GM19025 (cell line): ENCODE results near the gene ATG10.
"Not testable (repeated sequence)": the region's sequence is repeated elsewhere in the genome, so short reads cannot be mapped to it uniquely, and the experiment has no call there.

Experiments
- ATAC-seq: cut with Tn5 transposase; IDR thresholded peaks from one replicate; pipeline ENCODE4 v1.9.1; 2021; ENCODE audit warnings: mild to moderate bottlenecking, low read depth, moderate library complexity; ENCODE audit not compliant: unreplicated experiment

ATG10 gene

DNA sequence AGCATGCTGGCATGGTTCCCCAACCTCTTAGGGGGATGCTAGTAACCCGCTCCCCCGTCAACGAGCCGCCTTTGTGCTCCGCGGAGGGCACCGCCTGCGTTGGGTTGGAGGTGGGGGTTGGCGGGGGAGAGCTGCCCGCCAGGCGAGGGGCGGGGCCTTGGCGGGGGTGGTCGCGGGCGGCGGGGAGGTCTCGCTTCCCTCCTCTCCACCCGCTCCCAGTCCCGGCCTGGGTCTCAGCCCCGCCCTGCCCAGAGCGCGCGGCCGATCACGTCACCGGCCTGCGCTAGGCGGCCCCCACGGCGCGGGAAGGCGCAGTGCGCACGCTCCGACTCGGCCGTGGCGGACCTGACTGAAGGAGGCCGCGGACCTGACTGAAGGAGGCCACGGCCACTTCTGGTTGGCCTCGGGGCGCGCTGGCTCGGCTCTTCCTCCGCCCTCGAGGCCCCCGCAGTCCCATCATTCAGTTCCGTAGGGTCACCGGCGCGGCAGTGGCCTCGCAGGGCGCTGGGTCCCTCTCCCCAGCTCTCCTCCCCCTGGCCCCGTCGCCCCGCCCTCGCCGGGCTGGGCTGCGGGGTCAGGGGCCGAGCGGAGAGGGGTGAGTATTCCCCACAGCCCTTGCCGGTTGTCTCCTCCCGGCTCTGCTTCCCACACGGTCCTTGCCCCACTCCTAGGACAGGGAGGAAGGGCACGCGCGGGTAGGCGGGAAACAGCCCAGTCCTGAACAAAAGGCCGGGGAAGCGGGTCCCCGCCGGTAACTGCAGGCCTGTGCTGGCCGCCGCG, at the start of gene ATG10:
Gene ATG10, plus strand, starts transcription at position 312 of the 780 bp plus-strand sequence. CDS start 15,548 bp downstream, outside the sequence.
- peak; percentile 97 for ATAC-seq

DNA sequence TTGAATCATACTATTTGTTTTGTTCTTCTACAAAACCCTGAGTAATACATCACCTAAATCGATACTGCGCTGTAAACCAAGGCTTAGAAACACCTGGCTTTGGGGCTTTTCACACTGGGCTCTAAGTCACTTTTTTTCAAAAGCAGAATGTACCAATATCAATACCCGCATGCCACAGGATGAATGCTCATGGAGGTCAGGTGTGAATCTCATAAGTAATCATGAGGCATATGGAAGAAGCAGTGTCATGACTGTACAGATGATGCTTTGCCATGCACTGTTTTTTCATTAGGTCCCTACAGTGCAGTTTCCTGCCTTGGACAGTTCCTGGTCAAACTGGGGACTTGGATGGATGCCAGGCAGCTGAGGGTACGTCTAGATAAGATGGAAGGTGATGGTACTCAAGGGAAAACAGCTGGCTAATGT, 49.0 kb upstream of the ATG10 start:
- peak; percentile 70 for ATAC-seq

DNA sequence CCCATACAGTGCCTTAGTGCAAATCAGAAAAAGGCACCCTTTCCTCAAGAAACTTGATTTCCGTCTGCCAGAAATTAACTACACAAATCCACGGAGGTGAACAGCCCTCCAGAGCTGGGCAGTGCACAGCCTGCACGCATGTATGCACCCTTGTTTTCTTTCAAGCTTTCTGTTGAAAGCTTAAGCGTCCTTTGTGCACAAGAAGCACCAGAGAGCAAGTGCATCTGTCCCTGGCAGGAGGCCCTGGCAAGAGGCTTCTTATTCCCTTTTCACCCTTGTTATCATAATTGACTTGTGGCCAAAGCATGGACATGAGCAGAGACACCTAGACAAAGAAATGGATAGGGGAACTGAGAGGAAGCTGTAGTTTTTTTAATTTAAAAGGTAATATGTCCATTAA, 47.4 kb upstream of the ATG10 start:
- ATAC-seq = no peak

DNA sequence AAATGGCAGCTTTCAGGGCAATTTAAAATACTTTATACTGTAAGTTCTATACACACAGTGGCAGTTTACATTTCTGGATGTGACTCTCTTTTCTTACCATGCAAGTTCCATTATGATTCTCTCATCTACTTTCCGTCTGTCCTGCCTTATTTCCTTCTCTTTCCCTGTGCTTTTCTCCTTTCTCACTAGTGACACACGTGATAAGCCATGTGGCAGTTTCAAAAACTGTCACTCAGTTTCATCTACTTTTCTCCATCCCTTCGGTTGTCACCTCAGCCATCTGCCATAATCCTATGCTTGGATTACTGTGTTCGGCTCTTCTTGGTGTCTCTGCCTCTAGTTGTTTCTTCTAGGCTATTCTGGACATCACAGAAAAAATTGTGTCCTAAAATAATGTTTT, 46.8 kb upstream of the ATG10 start:
- ATAC-seq = no peak

DNA sequence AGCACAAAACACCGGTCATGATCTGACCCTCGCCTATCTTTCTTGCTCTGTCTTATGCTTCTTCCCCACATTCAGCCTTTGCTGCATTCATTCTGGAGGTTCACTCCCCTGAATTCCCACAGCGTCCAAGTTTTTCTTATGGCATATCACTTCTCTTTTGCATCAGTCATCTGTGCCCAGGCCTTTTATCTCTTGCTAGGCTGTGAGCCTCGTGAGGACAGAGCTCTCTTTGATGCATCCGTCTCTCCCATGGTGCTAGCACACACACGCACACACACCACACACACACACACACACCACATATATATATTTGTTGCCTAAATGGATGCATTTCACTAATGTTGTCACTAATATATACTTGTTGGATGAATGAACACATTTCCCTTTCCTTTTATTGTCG, 45.8 kb upstream of the ATG10 start:
- ATAC-seq = no peak

DNA sequence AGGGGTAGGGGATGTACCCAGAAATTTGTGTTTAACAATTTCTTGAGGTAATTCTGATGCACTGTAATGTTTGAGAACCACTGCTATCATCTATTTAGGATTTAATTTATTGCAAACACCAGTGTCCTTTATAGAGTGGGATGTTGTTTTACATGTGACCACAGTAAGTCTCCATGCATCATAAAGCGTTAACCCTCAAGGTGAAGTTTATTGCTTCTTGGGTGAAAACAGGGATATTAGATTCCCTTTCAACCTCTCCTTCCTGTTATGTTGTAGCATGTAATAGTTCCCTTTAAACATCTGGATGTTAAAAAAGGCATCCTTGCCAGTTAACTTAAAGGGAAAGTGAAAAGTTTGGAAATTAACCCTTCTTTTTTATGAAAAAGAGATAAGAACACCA, 35.8 kb upstream of the ATG10 start:
- no peak for ATAC-seq

DNA sequence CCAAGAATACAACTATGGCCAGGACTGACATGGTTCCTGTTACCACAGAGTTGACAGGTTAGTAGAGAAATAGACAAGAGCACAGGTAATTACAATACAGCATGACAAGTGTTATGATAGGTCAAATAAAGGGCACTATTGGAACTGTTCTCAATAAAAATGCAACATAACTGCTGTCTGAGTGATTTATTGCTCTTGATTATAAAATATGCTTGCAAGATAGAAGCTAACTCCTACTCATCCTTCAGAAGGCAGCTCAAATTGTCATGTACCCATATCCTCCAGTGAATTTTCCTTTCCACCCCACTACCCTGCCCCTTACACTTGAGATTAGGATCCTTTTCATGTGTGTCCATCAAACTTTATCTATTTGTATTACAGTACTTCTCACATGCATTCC, 35.1 kb upstream of the ATG10 start:
- no peak for ATAC-seq

DNA sequence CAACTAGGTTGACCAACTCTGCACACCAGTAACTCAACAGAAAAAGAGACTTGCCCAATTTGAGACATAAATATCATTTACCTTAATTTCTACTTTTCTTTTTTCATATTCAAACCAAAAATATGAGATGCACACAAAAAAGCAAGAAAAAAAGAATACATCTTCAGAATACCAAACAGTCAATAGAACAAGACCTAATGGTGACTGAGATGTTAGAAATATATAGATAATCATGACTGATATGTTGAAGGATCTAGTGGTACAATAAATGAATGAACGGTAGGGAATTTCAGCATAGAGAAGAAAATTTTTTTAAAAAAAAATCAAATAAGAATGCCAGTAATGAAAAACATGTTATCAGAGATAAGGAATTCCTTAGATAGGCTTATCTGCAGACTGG, 29.1 kb upstream of the ATG10 start:
- ATAC-seq = no peak

DNA sequence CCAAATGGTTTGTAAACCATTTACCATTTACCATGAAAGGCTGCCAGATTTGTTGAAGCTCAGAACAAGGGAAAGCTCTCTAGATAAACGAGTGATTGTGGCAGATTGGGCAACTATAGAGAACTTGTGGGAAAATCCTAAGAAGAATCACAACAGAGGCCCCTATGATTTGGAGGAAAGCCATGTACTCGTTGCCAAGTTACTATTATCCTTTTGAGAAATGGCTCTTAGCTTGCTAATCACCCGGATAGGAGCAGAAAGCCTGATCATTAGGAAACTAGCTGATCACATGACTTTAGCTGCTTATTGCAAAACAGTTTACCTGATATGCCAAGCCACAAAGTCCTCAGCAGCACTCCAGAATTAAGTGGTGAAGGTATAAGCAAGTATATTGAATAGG, 23.5 kb upstream of the ATG10 start:
- no peak for ATAC-seq

DNA sequence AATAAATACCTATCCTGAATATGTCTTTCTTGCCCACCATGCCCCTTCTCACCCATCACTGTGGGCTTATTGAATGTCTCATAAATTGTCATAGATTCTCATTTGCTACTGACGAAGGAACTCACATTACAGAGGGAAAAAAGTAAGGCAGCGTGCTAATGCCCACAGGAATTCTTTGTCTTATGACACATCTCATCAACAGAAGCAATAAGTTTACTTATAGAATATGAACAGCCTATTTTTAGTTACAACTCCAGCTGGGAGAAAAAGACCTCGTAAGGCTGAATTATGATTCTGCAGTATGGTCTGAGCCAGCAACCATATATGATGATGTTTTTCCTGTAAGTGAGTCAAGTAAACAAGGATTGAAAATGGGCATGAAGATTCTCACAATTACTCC, 22.4 kb upstream of the ATG10 start:
- no peak for ATAC-seq

DNA sequence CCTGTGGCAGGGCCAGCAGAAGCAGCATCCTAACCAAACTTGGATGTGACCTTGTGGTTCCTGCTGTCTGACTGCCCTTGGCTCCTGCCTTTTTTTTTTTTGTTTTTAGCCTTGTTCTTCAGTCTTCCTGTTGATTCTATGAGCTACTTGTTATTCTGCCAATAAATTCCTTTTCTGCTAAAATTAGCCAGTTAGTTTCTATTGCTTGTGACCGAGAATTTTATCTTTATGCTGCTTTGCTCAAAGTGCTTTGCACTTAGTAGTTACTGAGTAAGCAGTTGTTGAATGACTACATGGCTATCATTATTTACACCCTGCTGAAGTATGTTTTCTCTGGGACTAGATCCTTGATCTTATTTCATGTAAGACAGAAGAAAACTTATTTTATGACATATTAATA, 20.8 kb upstream of the ATG10 start:
- ATAC-seq = no peak

DNA sequence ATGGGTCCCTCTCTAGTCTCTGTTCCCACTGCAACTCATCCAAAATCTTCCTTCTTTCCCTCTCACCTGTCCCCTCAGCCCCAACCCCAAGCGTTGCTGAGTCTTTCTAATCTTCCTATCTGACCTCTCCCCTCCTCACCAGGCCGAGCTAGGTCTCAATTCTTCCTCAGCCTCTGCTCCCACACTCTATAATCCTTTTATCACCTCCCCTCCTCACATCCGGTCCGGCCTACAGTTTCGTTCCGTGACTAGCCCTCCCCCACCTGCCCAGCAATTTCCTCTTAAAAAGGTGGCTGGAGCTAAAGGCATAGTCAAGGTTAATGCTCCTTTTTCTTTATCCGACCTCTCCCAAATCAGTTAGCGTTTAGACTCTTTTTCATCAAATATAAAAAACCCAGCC, 17.0 kb upstream of the ATG10 start:
- not testable (repeated sequence) for ATAC-seq

DNA sequence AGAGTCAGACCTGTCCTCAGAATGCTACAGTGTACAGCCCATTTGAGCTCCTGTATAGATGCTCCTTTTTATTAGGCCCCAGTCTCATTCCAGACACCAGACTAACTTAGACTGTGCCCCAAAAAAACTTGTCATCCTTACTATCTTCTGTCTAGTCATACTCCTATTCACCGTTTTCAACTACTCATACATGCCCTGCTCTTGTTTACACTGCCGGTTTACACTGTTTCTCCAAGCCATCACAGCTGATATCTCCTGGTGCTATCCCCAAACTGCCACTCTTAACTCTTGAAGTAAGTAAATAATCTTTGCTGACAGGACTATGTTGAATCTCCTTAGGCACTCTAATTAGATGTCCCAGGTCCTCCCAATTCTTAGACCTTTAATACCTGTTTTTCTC, 13.7 kb upstream of the ATG10 start:
- ATAC-seq = not testable (repeated sequence)

DNA sequence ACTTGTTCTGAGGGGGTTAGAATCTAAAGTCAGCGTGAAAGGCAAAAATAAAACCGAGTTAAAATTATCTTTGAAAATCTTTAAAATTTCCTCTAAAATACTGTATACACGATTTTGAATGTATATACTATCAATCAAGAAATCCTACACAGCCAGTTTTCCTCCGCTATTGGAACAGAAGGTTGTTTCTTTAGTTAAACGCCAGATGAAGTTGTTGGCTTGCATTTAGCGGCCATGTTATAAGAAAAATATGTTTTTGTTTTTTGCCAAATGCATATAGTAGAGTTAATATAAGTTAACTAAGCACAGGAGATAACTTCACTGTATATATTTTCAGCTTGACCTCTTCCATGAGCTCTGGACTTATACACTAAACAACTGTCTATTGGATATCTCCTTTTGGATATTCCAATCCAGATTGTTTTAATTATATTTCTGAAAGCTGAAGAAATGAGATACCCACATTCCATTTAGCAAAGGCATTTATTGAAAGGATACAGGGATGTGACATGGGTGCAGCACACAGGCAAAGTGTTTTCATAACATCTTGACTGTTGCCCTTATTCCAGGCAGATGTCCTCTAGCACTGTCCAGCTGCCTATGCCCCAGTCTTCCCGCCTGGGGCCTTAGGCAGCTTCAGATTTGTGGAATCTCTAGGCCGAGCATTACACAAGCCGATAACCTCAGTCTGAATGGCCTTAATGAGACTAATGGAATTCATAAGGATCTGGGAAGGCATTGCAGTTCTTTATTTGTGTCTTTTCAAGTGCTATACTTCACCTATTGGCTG, 10.0 kb upstream of the ATG10 start:
- no peak for ATAC-seq

DNA sequence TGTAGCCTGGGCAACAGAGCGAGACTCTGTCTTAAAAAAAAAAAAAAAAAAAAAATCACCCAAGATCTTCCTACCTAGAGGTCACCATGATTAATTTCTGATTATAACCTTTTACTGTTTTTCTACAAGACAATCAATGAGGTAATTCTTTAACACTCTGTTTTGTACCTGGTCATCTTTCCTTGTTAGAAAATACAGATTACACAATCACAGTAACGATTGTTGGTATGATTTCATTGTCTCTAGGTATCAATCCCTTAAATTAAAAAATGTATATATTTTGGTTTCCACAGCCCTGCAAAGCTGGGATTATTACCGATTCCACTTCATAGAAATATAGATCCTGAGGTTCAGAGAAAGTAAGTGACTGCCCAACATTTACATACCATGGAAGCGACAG, 8.3 kb upstream of the ATG10 start:
- no peak for ATAC-seq

DNA sequence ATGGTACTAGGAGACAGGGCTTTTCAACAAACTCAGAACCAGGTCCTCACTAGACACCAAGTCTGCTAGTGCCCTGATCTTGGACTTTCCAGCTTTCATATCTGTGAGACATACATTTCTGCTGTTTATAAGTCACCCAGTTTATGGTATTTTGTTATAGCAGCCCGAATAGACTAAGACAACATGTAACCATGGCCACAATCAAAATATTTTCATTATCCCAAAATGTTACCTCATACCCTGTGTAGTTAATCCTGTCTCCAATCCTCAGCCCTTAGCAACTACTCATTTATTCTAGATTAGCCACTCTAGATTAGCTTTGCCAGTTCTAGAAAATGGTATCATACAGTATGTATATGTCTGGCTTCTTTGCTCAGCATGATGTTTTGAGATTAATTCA, 6.3 kb upstream of the ATG10 start:
- no peak for ATAC-seq

DNA sequence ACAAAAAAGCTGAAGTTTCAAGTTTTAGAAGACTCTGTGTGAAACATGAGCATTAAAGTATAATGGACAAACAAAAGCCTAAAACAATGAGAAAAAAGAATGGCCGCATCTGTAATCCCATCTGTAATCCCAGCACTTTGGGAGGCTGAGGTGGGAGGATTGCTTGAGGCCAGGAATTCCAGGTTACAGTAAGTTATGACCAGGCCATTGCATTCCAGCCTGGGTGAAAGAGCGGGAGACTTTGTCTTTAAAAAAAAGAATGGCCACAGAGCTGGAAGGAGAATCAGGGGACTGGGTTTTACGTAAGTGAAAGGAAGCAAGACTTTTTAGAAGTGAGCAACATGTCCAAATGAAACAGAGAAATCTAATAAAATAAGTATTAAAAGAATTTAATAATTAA, 2.6 kb upstream of the ATG10 start:
- no peak for ATAC-seq

DNA sequence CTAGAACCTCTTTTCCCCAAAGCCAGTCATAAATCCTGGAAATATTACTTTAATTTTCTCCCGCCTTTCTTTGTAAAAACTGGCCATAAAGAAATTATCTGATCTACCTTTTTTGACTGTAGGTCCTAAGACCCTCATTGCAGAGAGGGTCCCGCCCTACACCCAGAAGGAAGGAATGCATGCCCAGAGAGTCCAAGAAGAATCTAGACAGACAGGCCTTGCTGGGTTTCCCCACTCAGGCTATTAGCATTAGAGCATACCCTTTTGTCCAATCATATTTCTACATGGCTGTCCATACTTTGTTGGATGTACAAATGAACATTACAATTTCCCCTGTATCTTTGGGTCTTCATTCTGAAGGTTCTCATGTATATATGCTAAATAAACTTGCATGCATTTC, 1.9 kb upstream of the ATG10 start:
- no peak for ATAC-seq

DNA sequence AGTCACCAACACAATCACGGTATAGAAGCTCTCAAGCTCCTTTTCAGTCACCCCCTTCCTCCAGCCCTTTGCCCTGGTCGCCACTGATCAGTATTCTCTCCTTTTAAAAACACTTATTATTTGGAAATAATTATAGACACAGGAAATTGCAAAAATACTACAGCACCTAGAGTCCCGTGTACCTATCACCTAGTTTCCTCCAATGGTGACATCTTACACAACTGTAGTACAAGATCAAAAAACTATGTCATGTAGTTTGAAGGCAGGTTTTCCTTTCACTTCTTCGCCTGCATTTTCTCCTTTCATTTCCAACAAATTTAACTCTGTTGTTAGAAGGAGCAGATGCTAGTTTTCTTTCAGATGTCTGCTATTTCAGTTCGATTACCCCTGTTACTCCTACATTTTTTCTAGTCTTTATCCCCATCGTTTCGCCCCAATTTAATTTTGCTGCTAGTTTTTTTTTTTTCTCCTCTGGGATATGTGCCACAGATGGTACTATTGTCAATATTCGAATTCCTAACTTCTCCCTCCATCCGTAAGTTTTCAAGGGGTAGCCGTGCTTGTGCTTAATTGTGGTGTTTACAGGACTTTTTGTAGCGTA, 612 bp upstream of the ATG10 start:
- ATAC-seq = no peak

DNA sequence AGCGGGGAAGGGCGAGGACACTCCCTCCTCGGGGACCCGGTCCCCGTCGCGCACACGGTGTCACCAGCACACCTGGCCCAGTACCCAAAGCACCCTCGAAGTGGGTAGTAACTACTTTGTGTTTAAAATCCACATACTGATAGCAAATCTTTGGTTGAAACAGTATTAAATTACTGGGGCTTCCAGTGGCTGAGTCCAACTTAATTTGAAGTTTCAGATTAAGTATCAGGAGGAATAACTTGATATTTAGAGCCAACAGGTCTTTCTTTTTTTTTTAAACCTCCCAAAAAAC, 615 bp downstream of the ATG10 start:
- ATAC-seq = peak; percentile 26

DNA sequence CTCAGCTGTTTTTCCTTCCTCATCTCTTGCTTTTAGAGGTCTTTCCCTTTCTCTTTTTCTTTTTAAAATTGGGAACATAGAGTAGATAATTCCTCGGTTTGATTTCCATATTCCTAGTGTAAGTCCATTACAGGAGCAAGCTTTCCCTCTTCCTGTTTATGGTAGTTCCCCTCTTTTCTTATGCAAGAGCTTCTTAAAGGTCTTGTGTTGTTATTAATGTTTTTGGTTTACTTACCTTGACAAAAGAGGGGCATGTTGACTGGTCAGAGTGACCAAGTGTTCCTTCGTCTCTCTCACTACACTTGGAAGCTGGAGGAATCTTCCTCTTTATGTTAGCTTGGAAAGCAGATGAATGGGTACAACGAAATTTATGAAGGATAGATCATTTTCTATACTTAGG, 8.3 kb downstream of the ATG10 start:
- no peak for ATAC-seq
